HG02759 (cell line): ENCODE results near the gene SLC39A7.

ENCODE experiments used
- ATAC-seq: cut with Tn5 transposase; IDR thresholded peaks from one replicate; pipeline ENCODE4 v1.9.1; 2021; ENCODE audit warnings: mild to moderate bottlenecking, moderate library complexity; ENCODE audit not compliant: unreplicated experiment

Gene SLC39A7

GRCh38 chr6:33200219-33201146 lies at the start of gene SLC39A7, which contains the start of gene RXRB:
Gene SLC39A7, plus strand, starts transcription at chr6:33200867. Its CDS starts 379 bp downstream, at chr6:33201246.
Gene RXRB, minus strand, starts transcription at chr6:33200665. Its CDS starts 189 bp downstream, at chr6:33200476.
- peak; percentile 63 for ATAC-seq

- ATAC-seq = no peak
Measured at GRCh38 chr6:33151050-33151449, 49.6 kb upstream of the SLC39A7 start.

GRCh38 chr6:33154349-33154748 lies 46.3 kb upstream of the SLC39A7 start:
- no peak for ATAC-seq

GRCh38 chr6:33156561-33156960 lies 44.1 kb upstream of the SLC39A7 start:
- no peak for ATAC-seq

GRCh38 chr6:33156964-33157363 lies 43.7 kb upstream of the SLC39A7 start:
- ATAC-seq = no peak

GRCh38 chr6:33160096-33160495 lies 40.6 kb upstream of the SLC39A7 start:
- no peak for ATAC-seq

GRCh38 chr6:33160728-33161344 lies 39.8 kb upstream of the SLC39A7 start:
- ATAC-seq = no peak

- no peak for ATAC-seq
Measured at GRCh38 chr6:33161354-33162331, 39.0 kb upstream of the SLC39A7 start.

GRCh38 chr6:33163540-33163939 lies 37.1 kb upstream of the SLC39A7 start:
- ATAC-seq = no peak

- no peak for ATAC-seq
Measured at GRCh38 chr6:33164176-33164575, 36.5 kb upstream of the SLC39A7 start.

GRCh38 chr6:33164665-33165373 lies 35.8 kb upstream of the SLC39A7 start:
- ATAC-seq = no peak

GRCh38 chr6:33165581-33166258 lies 34.9 kb upstream of the SLC39A7 start:
- no peak for ATAC-seq

- ATAC-seq = no peak
Measured at GRCh38 chr6:33166363-33166762, 34.3 kb upstream of the SLC39A7 start.

GRCh38 chr6:33166811-33167210 lies 33.9 kb upstream of the SLC39A7 start:
- no peak for ATAC-seq

GRCh38 chr6:33167374-33168283 lies 33.0 kb upstream of the SLC39A7 start:
- no peak for ATAC-seq

GRCh38 chr6:33168284-33168601 lies 32.4 kb upstream of the SLC39A7 start:
- no peak for ATAC-seq

- ATAC-seq = no peak
Measured at GRCh38 chr6:33168639-33169038, 32.0 kb upstream of the SLC39A7 start.

- no peak for ATAC-seq
Measured at GRCh38 chr6:33169291-33170175, 31.1 kb upstream of the SLC39A7 start.
